GM20000 (cell line): ENCODE data around the gene SKP2.
"Not testable (repeated sequence)": the region's sequence is repeated elsewhere in the genome, so short reads cannot be mapped to it uniquely, and the experiment has no call there.

Source experiments
- DNase-seq: peaks from one replicate; pipeline ENCODE4 v3.0.0; 2012; ENCODE audit warnings: low spot score
- TF ChIP-seq, protein P1 (sequence below): IDR thresholded peaks from 2 replicates; pipeline ENCODE4 v1.5.1; 2012; ENCODE audit warnings: mild to moderate bottlenecking, control low read depth; ENCODE audit errors: extremely low read depth, missing control alignments

SKP2 gene

GRCh38 chr5:36151434-36152323 is at the start of gene SKP2, which contains the start of gene LMBRD2:
TSS of gene SKP2 (plus strand) at chr5:36152111. CDS start at chr5:36152263, 152 bp downstream.
TSS of gene LMBRD2 (minus strand) at chr5:36151887. CDS start at chr5:36143349, 8,538 bp downstream.
- DNase-seq, result peak; percentile 93
- TF ChIP-seq, protein P1, sequence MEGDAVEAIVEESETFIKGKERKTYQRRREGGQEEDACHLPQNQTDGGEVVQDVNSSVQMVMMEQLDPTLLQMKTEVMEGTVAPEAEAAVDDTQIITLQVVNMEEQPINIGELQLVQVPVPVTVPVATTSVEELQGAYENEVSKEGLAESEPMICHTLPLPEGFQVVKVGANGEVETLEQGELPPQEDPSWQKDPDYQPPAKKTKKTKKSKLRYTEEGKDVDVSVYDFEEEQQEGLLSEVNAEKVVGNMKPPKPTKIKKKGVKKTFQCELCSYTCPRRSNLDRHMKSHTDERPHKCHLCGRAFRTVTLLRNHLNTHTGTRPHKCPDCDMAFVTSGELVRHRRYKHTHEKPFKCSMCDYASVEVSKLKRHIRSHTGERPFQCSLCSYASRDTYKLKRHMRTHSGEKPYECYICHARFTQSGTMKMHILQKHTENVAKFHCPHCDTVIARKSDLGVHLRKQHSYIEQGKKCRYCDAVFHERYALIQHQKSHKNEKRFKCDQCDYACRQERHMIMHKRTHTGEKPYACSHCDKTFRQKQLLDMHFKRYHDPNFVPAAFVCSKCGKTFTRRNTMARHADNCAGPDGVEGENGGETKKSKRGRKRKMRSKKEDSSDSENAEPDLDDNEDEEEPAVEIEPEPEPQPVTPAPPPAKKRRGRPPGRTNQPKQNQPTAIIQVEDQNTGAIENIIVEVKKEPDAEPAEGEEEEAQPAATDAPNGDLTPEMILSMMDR, result no peak

DNA sequence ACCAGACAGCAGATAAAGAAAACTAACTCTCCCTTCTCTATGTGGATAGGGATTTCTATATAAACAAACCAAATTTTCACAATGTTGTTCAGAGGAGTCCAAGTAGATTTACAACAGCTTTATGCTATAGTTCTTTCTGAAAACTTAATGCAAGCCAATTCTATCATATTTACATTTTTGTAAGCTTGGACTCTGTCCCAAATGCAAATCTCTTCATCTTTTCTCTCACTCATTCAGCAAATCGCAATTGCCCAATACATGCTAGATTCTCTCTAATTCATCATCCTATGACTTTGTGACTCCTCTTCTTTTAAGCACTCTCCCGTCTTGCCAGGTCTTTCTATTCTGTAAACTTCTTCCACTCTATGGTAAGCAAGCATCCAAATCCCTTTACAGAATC is 46.1 kb upstream of the SKP2 start:
- DNase-seq, result no peak
- TF ChIP-seq, protein P1, result no peak

GRCh38 chr5:36108758-36109460 is 43.0 kb upstream of the SKP2 start:
- DNase-seq, result no peak

DNA sequence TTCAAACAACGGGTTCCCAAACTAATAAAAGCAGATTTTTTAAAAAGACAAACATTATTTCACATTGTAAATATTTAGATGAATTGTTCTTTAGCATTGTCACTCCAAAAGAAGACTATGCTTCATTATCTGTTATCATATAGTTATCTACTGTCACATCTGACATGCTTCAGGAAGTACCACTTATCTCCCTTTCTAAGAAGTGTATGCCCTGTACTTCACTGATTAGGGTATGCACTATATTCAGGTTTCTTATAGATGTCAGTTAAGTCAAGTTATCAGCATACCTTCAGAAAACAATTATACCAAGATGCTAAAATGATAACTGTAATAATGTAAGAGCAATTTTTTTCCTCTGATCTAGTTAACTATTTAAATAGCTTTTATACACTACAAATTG is 40.7 kb upstream of the SKP2 start:
- no peak for DNase-seq
- TF ChIP-seq, protein P1, result no peak

More at GRCh38 chr5:36108758-36109460, 43.0 kb upstream of the SKP2 start:
- TF ChIP-seq, protein P1, result no peak

DNA sequence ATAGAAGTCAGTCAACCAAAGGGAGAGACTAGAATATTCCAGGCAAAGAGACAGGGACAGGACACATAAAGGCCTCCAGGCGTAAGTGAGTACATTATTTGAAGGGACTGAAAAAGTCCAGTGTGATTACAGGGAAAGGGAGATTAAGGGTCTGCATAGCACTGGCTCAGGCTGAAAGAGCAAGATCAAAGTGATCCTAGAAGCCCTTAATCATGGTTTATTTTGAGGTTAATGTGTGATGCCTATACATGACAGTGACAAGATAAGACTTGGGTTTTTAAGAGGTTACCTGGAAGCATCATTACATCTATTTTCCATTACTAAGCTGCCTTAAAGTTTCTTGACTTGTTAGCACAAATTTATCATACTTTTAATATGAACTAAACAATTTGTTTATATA is 26.0 kb upstream of the SKP2 start:
- DNase-seq, result no peak
- TF ChIP-seq, protein P1, result no peak

DNA sequence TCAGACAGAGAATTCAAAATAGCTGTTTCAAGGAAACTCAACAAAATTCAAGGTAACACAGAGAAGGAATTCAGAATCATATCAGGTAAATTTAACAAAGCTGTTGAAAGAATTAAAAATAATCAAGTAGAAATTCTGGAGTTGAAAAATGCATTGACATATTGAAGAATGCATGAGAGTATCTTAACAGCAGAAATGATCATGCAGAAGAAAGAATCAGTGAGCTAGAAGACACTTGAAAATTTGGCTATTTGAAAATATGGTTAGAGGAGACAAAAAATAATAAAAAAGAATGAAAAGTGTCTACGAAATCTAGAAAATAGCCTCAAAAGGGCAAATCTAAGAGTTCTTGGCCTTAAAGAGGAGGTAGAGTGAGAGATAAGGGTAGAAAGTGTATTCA is 23.1 kb upstream of the SKP2 start:
- no peak for DNase-seq
- TF ChIP-seq, protein P1, result no peak

- not testable (repeated sequence) for DNase-seq
Observed at GRCh38 chr5:36129666-36130065, 22.2 kb upstream of the SKP2 start.

- DNase-seq, result not testable (repeated sequence)
Observed at GRCh38 chr5:36133009-36133408, 18.9 kb upstream of the SKP2 start.
